IMR-90 (cell line): ENCODE measurements around the gene RHBDD1. TPM values are rescaled to one million over a fixed set of nuclear protein-coding genes. Genes with fewer than 3 reads are reported as not detected.

Source experiments
- ATAC-seq: fragments of 200-7000 bp; cut with Tn5 transposase; 2 replicates; pipeline ENCODE4 v1.9.1; 2020; ENCODE audit warnings: low read depth, mild to moderate bottlenecking, moderate library complexity
- BruUV-seq: library from RNA; stranded (reverse); fragments of 400-500 nt; replicated peaks from 2 replicates; lab custom pipeline; 2021; lab: Mats Ljungman, UMichigan
- CTCF ChIA-PET: fragments of 300-600 bp; formaldehyde crosslinking; extraction: SDS; loops from one replicate; lab custom pipeline; 2021; ENCODE audit warnings: antibody characterized with exemption; lab: Yijun Ruan, JAX
- POLR2A ChIA-PET: fragments of 300-600 bp; sonication (Branson Sonifier 250); formaldehyde crosslinking; loops from one replicate; lab custom pipeline; 2022; ENCODE audit warnings: antibody characterized with exemption; ENCODE audit not compliant: unreplicated experiment; lab: Charles Lee
- DNase-seq: peaks from one replicate; pipeline ENCODE4 v3.0.0; 2013
- H2AFZ ChIP-seq: replicated peaks from 2 replicates; pipeline ENCODE3; 2013; ENCODE audit warnings: low read length, mild to moderate bottlenecking; ENCODE audit not compliant: poor library complexity
- H2AK5ac ChIP-seq: 2 replicates; pipeline ENCODE4 v1.6.1; 2013; ENCODE audit warnings: low read depth, low read length, inconsistent platforms
- H2AK9ac ChIP-seq: replicated peaks from 2 replicates; pipeline ENCODE3; 2013; ENCODE audit warnings: mild to moderate bottlenecking, low read depth, low read length, moderate library complexity; ENCODE audit not compliant: poor library complexity
- H2BK120ac ChIP-seq: 2 replicates; pipeline ENCODE4 v1.6.1; 2013; ENCODE audit warnings: low read depth, low read length, inconsistent platforms
- H2BK15ac ChIP-seq: 3 replicates; pipeline ENCODE4 v1.6.1; 2013; ENCODE audit warnings: low read depth, low read length, inconsistent platforms
- H2BK20ac ChIP-seq: 2 replicates; pipeline ENCODE4 v1.6.1; 2013; ENCODE audit warnings: low read depth, mild to moderate bottlenecking, inconsistent platforms, low read length, moderate library complexity
- H2BK5ac ChIP-seq: 2 replicates; pipeline ENCODE4 v1.6.1; 2013; ENCODE audit warnings: mild to moderate bottlenecking, low read depth, low read length, inconsistent platforms; ENCODE audit not compliant: poor library complexity, severe bottlenecking
- H3K14ac ChIP-seq: replicated peaks from 2 replicates; pipeline ENCODE4 v1.6.1; 2013; ENCODE audit warnings: low read depth, low read length, inconsistent platforms
- H3K18ac ChIP-seq: 2 replicates; pipeline ENCODE4 v1.6.1; 2013; ENCODE audit warnings: low read depth, low read length, control low read depth
- H3K23ac ChIP-seq: 2 replicates; pipeline ENCODE4 v1.6.1; 2013; ENCODE audit warnings: low read depth, low read length, inconsistent platforms
- H3K27ac ChIP-seq: 2 replicates; pipeline ENCODE4 v1.5.1; 2013; ENCODE audit warnings: mild to moderate bottlenecking, control low read depth, low read length; ENCODE audit not compliant: insufficient read depth
- H3K27me3 ChIP-seq: 2 replicates; pipeline ENCODE4 v1.6.1; 2013; ENCODE audit warnings: low read length; ENCODE audit not compliant: control insufficient read depth, insufficient read depth
- H3K36me3 ChIP-seq: 2 replicates; pipeline ENCODE4 v1.6.1; 2013; ENCODE audit warnings: low read length, mixed read lengths; ENCODE audit not compliant: control insufficient read depth, insufficient read depth
- H3K4ac ChIP-seq: 2 replicates; pipeline ENCODE4 v1.6.1; 2013; ENCODE audit warnings: low read depth, low read length, inconsistent platforms
- H3K4me1 ChIP-seq: 2 replicates; pipeline ENCODE4 v1.6.1; 2013; ENCODE audit warnings: low read length, mixed read lengths; ENCODE audit not compliant: control insufficient read depth, insufficient read depth
- H3K4me2 ChIP-seq: 2 replicates; pipeline ENCODE4 v1.6.1; 2013; ENCODE audit warnings: low read depth, mild to moderate bottlenecking, control low read depth, low read length, moderate library complexity
- H3K4me3 ChIP-seq: 2 replicates; pipeline ENCODE4 v1.5.1; 2013; ENCODE audit warnings: low read depth, mild to moderate bottlenecking, control low read depth, low read length, moderate library complexity; ENCODE audit not compliant: insufficient read depth
- H3K56ac ChIP-seq: 2 replicates; pipeline ENCODE4 v1.6.1; 2013; ENCODE audit warnings: low read length, inconsistent platforms; ENCODE audit not compliant: insufficient read depth; ENCODE audit errors: extremely low read depth
- H3K79me1 ChIP-seq, 2 experiments: 2 replicates each; pipeline ENCODE4 v1.6.1; 2013; ENCODE audit warnings: low read length in 2 of 2, inconsistent platforms in 1 of 2, low read depth in 1 of 2
- H3K9ac ChIP-seq: 2 replicates; pipeline ENCODE4 v1.6.1; 2013; ENCODE audit warnings: low read depth, low read length, control low read depth
- H3K9me1 ChIP-seq: 2 replicates; pipeline ENCODE4 v1.6.1; 2013; ENCODE audit warnings: low read length, inconsistent platforms; ENCODE audit not compliant: insufficient read depth
- H3K9me3 ChIP-seq: 2 replicates; pipeline ENCODE4 v1.6.1; 2013; ENCODE audit warnings: low read length; ENCODE audit not compliant: control insufficient read depth, insufficient read depth
- H4K20me1 ChIP-seq: 2 replicates; pipeline ENCODE4 v1.6.1; 2013; ENCODE audit warnings: low read length, inconsistent platforms; ENCODE audit not compliant: insufficient read depth
- H4K5ac ChIP-seq: 2 replicates; pipeline ENCODE4 v1.6.1; 2013; ENCODE audit warnings: mild to moderate bottlenecking, low read depth, low read length, control low read depth
- H4K8ac ChIP-seq, 2 experiments: 2 replicates each; pipeline ENCODE4 v1.6.1; 2013; ENCODE audit warnings: low read depth in 2 of 2, low read length in 2 of 2, control low read depth in 1 of 2, inconsistent platforms in 1 of 2
- H4K91ac ChIP-seq: 2 replicates; pipeline ENCODE4 v1.6.1; 2013; ENCODE audit warnings: low read depth, low read length, inconsistent platforms; ENCODE audit not compliant: insufficient read depth
- BHLHE40 ChIP-seq: fragments of 150-350 bp; IDR thresholded peaks from 2 replicates; pipeline ENCODE4 v1.6.1; 2016; ENCODE audit warnings: mild to moderate bottlenecking, low read depth, low read length
- MAFK ChIP-seq: IDR thresholded peaks from 2 replicates; pipeline ENCODE4 v1.6.1; 2012; ENCODE audit warnings: low read depth, low read length, improper control_type of control experiment
- USF2 ChIP-seq: fragments of 150-350 bp; IDR thresholded peaks from 2 replicates; pipeline ENCODE4 v1.6.1; 2017; ENCODE audit warnings: mild to moderate bottlenecking, antibody characterized with exemption, low read length, low read depth
- WGBS, 2 experiments: methylation state at CpG; one replicate each; pipeline versions ENCODE4 v1.1.5 to v1.1.7; 2013; ENCODE audit warnings: missing lambda C conversion rate in 2 of 2; ENCODE audit not compliant: insufficient read length in 1 of 2; ENCODE audit errors: extremely low coverage in 2 of 2; 5-methylcytosine and 5-hydroxymethylcytosine counted together
- dilution Hi-C: fragments of 300-500 bp; cut with HindIII; formaldehyde crosslinking; loops from one replicate; pipeline ENCODE4 v1.14.3; 2018; ENCODE audit warnings: low sequenced_read_pairs; ENCODE audit not compliant: unreplicated experiment
- in situ Hi-C: fragments of 300-500 bp; cut with MboI; formaldehyde crosslinking; loops from 3 replicates; pipeline ENCODE4 v1.14.3; 2019; ENCODE audit warnings: low sequenced_read_pairs, inconsistent platforms, mixed read lengths
- intact Hi-C: fragments of 100-400 bp; cut with micrococcal nuclease; formaldehyde crosslinking; loops from 2 replicates; pipeline ENCODE4 v1.10.0; 2022
- polyA plus RNA-seq, 3 experiments: library from polyadenylated mRNA; depleted of rRNA; stranded (reverse); fragments of >200 nt; gene quantifications; 2 replicates each; pipeline ENCODE4 v1.2.3, GENCODE V29; 2012; ENCODE audit warnings: low replicate concordance in 1 of 3
- total RNA-seq: library from RNA; depleted of rRNA; stranded (reverse); fragments of >200 nt; gene quantifications from 2 replicates; pipeline ENCODE4 v1.2.3, GENCODE V29; 2012

The RHBDD1 gene
- total and polyA plus RNA-seq, 2 of the 4 experiments (the other 2 are of a cell fraction): 9.7 to 14.0 TPM

- CTCF ChIA-PET: no interaction called here
- Histone ChIP-seq H3K18ac (no peak overlapping the region), H2AK5ac (no peak overlapping the region), H3K56ac (no peak overlapping the region), H3K4ac (no peak overlapping the region), H3K4me2 (no peak overlapping the region), H4K5ac (no peak overlapping the region), H3K14ac (no peak overlapping the region), H2AK9ac (no peak overlapping the region), H3K9me1 (no peaks in the 10 kb centered on the region), H3K79me1 (no peaks in the 10 kb centered on the region), H3K4me1 (no peaks in the 10 kb centered on the region), H3K4me3 (no peak overlapping the region), H3K9me3 (no peaks in the 10 kb centered on the region), H2BK5ac (no peak overlapping the region), H2BK120ac (no peak overlapping the region), H4K20me1 (no peaks in the 10 kb centered on the region), H2AFZ (no peak overlapping the region), H3K27ac (no peak overlapping the region), H4K91ac (no peak overlapping the region), H4K8ac (no peak overlapping the region), H3K36me3 (no peaks in the 10 kb centered on the region), H2BK15ac (no peak overlapping the region), H2BK20ac (no peak overlapping the region), H3K9ac (no peak overlapping the region), H3K23ac (no peak overlapping the region), H3K27me3 (peaks cover 3% of the 10 kb centered on the region; the same call in 1 of the 2 replicates)
- no peak for TF ChIP-seq USF2
- TF ChIP-seq MAFK: peak; percentile 59
- no peak for TF ChIP-seq BHLHE40
- intact Hi-C loops (loop anchor here (5.0 kb wide), 1 partner anchor 78 kb away; no protein-coding TSS in a partner anchor), dilution Hi-C loops (no loop called here), in situ Hi-C loops (no loop called here)
- BruUV-seq: no TSS peak
- WGBS, 2 experiments: 80% methylated on average over 1 of the region's 3 CpGs; no CpG with 5 or more reads in 1 of the 2 experiments
- POLR2A ChIA-PET: no interaction called here
- DNase-seq (no peak), ATAC-seq (no peak)
Observed at GRCh38 chr2:227029426-227030105, 193.7 kb downstream of the RHBDD1 start.
